GM21367 (cell line): ENCODE measurements around the gene KERA.
A peak's percentile ranks its signal among the peaks of the same experiment; 100 is the strongest.

ENCODE experiments used
- ATAC-seq: cut with Tn5 transposase; IDR thresholded peaks from one replicate; pipeline ENCODE4 v1.9.1; 2021; ENCODE audit not compliant: unreplicated experiment

The KERA gene

DNA sequence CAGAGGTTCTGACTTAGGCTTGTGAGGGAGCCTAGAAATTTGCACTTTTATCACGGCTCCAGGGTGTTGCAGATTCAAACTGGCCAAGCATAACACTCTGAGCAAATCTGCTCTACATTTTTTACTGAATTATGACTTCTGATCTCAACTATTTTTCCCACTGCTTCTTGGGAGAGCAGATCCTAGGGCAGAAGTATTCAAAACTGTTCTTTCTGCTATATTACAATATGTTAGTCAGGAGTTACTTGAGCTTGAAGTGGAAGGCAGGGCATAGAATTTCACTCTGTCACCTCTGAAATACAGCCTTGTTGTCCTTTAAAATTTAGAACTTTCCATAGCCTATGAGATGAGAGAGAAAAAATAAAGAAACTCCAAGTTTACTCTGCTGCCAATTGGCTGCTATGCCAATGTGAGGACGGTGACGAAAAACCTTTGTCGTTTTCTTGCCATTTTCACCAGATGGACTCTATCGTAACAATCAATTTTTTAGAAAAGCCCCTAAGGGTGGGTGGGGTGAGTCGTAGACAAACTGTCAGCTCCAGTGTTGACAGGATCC, 16.4 kb upstream of the KERA start:
- no peak for ATAC-seq

DNA sequence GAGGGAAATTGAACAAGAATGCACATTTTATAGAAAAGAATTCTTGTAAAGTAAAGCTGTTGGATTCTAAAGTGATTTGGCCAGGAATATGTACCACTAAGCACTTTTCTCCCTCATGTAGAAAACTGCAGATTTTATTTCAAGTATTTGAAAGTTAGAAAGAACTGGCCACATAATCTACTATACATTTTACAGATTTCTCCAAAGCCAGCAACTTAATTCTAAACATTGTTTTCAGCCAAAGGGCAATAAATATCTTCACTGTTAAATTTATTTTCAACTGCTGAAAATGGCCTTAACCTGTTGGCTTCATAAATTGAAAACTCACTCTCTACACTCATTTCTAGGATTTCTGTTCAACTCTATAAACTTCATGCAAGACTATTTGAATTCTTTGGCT, 15.6 kb upstream of the KERA start:
- ATAC-seq, result no peak

DNA sequence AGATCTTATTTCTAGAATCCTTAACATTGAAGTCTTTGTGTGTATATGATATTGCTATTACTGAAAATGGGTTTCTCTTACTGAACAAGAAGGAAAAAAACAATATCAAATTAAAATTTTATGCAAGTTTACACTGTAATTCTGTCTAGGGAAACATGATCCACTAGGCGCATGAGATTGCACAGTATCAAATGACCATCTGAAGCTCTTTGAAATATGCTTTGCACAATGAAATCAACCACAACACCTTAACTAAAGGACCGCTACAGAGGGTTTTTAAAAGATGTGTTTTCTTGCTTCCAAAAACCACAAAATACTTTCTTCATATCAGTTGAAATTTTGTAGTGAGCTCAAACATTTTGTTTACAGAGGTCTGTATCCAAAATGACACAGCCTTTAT, 15.1 kb upstream of the KERA start:
- ATAC-seq, result no peak

DNA sequence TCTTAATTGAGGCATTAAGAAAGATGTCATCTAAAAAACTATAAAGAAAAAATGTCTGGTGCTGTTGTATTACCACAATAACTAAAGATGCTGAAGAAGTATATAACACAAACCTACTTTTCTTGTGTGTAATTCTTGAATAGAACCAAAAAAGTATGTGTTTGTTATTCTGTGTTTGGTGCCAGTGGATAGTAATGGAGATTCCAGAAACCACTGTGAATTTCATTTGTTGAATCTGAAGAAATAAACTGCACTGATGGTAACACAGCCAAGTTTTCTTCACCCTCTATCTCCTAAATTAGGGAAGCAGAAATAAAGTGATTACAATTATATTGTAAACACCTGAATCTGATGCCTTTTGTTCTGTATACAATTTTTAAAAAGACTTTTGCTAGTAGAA, 13.1 kb upstream of the KERA start:
- ATAC-seq, result no peak

DNA sequence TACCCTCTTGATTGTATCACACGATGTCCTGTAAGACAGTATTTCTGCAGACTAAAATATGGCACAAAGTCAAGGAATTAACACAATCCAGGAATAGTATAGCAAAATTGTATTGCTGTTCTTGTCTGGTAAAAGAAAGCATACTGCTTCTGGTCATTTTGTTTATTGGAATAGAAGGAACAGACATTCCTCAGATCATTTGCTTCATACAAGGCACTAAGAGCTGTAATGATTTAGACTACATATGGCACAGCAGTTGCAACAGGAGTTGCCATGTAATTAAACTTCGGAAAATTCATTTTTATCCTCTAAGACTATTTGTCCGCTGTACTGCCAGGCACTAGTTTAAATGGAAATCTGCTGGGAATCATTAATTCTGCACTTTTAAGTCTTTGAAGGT, 7.6 kb upstream of the KERA start:
- no peak for ATAC-seq

DNA sequence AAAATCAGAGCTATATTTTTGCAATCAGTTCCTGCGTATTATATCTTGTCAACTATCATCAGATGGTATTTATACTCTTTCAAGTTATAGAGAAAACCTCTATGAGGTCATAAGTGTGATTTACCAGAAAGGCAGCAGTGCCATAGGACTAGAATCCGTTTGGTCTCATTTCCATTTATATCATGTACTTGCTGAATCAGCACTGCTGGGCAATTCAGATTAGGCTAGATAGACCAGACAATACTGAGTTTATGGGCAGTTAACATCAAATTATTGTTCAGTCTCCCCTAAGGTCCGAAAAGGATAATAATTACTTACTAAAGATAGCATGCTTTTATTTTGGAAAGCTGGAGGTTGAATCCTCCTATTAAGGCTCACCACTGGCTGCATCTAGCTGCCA, 6.8 kb upstream of the KERA start:
- ATAC-seq, result no peak

DNA sequence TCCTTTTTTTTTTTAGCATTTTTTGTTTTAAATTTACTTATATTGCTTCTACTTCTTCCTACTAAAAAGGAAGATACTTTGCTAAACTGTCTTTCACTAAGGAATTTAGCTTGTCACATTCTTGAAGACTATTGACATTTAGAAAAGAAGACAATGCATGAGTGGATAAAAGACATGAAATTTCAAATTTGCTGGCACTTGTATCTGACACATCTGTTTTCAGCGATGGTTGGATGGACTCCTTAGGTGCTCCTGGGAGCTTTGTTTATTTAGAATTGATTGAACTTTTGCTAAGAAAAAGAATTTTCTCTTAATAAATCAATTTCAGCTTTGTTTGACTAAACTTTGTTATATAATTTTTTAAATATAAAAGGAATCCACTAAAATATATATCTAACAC, 3.3 kb upstream of the KERA start:
- no peak for ATAC-seq

DNA sequence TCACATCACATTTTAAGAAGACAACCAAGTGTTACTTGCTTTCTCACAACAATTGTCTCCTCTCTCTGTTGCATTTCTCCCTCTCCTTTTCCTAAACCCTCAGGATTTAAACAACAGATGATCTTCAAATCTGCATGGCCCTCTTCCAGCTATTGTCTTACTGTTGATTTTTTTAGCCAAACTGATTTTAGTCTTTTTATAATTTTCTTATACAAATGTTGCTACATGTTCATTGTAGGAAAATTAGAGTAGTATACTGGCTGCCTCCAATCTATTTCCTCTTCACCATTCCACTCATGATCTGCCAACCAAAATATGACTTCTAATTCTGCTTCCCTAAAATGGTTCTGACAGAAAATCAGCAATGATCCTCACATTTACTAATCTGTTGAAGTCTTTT, 1.4 kb upstream of the KERA start:
- no peak for ATAC-seq

DNA sequence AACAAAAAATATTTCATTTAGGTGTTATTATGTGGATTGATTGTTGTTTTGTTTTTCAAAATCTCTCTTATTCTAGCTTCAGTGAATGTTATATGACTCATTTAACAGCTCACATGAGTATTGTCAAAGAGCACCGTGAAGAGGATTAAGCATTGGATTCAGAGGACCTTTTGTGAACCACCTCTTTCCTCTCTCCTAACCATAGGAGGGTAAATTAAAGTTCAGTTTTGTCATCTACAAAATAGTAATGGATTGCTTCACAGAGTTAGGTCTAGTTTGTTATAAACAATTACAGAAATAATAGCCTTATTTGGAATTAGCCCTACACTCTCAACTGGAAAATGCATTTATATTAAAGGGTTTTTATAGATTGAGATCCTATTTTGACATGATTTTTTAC, 962 bp upstream of the KERA start:
- ATAC-seq, result no peak

DNA sequence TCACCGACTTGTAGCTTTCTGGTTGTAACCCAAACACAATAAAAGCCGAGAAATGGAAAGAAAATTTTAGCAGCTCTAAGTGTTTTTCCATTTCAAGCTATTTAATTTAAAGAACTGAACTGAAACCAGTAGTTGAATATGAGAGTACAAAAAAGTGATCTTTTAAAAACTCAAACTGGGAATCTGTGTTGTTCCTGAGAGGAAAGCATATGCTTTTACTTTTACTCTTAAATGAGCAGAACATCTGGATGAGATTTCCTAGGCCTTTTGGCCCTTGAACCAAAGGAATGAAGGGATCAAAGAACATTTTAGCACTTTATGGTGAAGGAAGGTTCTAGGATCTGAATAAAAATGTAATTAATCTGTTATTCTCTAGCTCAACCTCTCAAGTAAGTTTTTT, 1.3 kb downstream of the KERA start:
- no peak for ATAC-seq

DNA sequence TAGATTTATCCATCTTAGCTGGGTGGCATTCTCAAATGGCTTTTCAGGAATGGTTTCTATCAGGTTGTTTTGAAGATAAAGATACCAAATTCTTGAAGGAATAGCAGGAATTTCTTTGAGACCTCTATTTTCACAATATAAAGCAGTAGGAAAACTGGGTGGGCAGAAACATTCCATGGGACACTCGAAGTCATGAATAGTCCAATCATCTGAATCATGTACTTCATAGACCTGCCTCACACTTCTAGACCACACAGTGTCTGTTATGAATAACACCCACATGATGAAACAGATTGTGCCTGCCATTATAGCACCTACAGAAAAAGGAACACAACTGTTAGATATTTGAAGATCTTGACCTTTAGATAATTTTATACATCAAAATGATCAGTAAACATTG, 1.8 kb downstream of the KERA start:
- ATAC-seq, result no peak

DNA sequence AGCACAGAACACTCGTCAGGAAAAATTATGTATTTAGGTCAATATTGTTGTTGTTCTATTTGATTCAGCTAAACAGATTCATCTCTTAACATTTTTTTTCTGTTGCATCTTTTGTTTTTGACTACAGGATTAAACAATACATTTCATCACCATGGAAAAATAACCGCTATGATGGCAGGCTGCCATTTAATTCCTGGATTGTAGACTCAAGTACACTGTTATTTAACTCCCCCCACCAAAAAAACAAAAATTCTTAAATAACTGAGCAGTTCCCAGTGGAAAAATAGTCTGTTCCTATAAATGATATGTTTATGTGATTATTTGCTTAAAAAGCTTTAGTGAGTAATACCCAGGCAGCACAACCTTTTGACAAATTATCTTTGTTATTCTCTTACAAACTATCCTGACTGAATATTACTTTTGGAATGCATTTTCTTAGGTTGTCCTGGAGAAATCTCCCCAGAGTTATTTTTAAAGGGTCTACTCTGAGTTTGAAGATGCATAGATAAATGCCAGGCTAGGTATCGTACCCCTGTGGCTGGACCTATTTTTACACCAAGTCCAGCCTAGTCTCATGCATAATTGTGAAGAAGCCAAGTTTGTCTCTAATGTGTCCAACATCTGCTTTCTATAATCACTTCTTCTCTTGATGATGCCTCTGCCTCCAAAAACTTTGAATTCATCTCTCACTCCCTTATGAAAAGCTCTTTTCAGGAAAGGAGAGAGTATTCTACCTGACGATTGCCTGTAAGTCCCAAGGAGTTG, 3.7 kb downstream of the KERA start:
- no peak for ATAC-seq

DNA sequence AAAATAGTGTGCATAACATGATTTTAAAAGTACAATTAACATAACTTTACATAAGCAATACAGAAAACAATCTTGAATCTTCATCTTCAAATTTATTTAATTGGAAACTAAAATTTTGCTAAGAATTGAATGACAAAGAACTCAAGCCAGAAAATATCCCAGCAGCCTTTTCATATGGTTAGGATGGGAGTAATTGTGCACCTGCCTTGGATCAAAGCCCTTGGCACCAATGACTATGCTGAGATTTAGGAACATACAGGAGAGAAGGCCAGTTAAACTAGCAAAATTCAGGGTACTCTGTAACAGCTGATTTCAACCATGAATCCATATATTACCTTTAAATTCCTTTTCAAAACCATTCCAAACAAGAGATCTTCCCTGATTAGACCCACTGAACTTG, 5.8 kb downstream of the KERA start:
- ATAC-seq, result no peak

DNA sequence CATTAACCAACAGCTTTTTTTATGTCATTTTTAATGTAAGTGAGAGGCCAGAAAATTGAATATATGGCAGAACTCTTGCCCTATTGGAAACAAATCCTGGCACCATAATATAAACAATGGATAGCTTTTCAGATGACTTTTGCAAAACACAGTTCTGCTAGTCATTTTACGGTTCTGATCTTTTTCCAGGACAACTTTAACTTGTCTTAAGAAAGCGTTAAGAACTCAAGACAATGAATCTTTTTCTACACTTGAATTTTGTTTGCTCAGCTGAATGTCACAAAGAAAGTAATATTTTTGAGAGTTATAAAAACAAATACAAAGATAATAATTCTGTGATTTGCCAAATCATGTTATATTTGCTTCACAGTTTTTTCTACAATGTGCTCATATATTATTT, 13.2 kb downstream of the KERA start:
- no peak for ATAC-seq

DNA sequence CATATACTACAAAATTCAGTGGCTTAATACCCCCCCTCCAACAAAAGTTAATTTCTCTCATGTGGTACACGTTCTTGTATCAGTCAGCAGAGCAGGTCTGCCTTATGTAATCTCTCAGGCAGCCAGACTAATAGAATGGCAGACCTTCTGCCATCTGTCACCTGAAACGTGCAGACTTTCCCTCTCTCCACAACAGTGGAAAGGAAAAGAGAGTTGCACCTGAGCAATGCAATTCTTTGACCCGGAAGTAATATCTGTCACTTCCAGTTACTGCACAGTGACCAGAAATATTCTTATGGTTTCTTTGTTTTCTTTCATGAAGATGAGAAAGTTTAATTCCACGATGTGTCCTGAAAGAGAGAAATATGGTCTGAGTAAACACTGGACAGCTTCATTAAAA, 14.4 kb downstream of the KERA start:
- ATAC-seq, result no peak

DNA sequence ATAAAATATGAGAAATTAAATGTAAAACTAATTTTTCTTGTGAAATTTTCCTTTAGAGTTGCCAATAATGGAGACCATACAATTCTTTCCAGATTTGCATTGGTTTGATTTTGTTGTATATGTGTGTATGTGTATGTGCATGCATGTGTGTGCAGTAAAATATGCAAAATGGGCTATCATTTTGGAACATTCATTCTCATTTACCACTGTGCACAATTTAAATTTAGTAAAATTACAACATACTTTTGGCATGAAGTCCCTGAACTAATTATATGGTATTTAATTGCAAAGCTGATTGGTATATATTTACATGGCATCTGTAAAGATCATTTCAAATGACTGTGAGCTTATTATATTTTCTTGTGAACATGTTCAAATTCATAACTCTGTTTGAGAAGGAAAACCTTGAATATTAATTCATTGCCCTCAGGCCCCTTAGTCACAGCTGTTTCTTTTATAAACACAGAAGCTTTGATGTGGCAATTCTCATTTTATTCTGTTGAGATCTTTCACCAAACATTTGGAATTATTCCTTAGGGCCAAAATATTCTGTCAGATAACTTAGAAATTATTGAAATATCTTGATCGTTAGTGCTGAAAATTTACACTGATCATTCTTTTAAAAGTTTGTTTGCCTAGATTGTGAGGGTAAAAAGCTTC, 17.6 kb downstream of the KERA start:
- no peak for ATAC-seq

DNA sequence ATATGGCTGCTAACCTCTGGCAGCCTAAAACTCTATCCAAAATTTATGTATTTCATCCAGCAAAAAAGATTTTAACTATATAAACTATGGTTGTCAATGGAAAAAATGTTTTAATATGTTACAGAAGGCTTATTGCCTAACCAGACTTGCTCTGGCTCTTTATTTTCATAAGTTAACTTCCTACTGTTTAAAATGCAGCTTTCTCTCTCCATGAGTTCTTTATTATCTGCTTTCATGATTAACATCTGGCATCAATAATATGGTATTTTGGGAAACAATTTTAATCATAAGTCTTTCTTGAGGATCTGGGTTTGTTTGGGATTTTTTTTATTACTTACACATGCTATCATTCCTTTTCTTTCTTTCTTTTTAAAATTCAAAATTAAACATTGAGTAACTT, 20.5 kb downstream of the KERA start:
- no peak for ATAC-seq

DNA sequence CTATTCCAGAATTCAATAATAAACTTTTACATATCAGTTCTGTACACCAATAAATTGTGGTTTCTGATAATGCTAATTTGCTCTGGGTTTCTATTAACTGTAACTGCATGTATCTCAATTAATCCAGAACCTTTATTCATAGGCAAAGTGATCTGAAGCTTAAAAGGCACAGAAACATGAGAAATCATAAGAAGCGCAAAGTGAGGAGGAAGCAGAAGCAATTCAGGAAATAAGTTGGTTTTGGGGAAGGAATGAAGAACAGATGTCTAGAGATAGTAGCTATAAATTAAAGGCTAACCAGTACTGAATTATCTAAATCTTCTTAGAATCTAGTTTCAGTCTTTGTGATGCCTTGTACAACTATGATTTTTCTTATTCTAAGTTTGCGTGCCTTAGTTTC, 24.6 kb downstream of the KERA start:
- no peak for ATAC-seq

DNA sequence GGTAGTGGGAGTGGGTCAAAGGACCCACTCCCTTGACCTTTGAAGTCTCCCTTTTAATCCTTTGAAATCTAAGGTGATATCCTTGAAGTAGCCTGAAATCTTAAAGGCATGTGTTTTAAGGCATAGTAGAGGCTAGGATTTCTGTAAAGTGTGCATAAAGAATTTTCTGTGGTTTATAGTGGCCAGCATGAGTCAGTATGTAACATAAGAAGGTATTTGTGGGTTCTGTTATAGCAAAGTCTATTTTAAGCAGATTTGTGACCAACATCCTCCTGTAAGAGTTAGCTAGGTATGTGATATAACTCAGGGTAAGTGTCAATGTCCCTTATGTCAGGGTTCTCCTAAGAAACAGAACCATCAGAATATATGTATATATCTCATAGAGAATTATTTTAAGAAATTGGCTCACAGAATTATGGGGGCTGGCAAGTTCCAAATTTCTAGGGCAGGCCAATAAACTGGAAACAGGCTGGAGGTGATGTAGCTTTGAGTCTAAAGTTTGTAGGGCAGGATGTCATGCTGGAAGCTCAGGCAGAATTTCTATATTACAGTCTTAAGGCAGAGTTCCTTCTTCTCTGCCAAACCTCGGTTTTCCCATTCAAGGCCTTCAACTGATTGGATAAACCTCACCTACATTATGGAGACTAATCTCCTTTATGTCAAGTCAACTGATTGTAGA, 34.4 kb downstream of the KERA start:
- ATAC-seq, result peak; percentile 72

DNA sequence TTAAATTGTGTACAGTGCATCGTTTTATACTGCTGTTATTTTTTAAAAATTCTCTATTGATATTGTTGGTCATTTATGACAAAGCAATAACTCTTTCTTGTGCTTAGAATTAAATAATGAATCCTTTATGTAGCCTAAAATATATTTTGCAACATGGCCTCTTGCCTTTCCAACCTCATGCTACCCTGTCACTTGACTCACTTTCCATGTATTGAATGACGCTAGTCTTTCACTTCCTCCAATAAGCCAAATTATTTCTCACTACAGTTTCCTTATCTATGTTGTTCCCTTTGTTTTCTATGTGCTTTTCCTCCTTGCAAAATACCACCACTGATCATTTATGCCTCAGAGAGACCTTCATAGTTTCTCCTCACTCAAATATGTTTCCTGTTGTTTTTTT, 36.7 kb downstream of the KERA start:
- ATAC-seq, result no peak

DNA sequence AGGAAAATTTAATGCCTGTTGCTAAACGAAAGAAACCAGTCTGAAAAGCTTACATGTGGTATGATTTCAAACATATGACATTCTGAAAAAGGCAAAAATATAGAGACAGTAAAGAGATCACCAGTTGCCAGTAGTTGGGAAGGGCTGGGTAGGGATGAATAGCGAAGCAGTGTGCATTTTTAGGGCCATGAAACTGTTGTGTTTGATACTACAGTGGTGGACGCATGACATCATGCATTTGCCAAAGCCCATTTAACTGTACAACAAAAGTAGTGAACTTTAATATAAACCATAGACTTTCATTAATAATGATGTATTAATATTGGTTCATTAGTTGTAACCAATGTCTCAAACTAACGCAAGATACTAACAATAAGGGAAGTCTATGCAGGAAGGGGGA, 38.4 kb downstream of the KERA start:
- ATAC-seq, result no peak
